HepG2 (cell line): Measurements from ENCODE around the gene LGI4. TPM values are rescaled to one million over a fixed set of nuclear protein-coding genes. Genes with fewer than 3 reads are reported as not detected.

ENCODE experiments used
- GMEB2 ChIP-seq: IDR thresholded peaks from 2 replicates; pipeline ENCODE4 v1.6.1; 2016; ENCODE audit warnings: missing biosample characterization, missing genetic modification reagents, low read depth
- MBNL3 ChIP-seq: fragments of 250-450 bp; sonication (Bioruptor Pico); conservative IDR thresholded peaks from 2 replicates; pipeline ENCODE4 v1.8.0; 2022; ENCODE audit warnings: mild to moderate bottlenecking, inconsistent platforms
- PAWR ChIP-seq: sonication (generic); formaldehyde crosslinking; IDR thresholded peaks from 2 replicates; pipeline ENCODE4 v1.4.0; 2020; ENCODE audit warnings: missing genetic modification reagents, mild to moderate bottlenecking, borderline replicate concordance
- PHB2 ChIP-seq: fragments of 450-650 bp; IDR thresholded peaks from 2 replicates; pipeline ENCODE4 v1.6.1; 2018; ENCODE audit not compliant: partially characterized antibody
- POLR2AphosphoS2 ChIP-seq: IDR thresholded peaks from 2 replicates; pipeline ENCODE4 v1.6.1; 2011; ENCODE audit warnings: low read depth, low read length, improper control_type of control experiment
- RBAK ChIP-seq: sonication (generic); formaldehyde crosslinking; IDR thresholded peaks from 2 replicates; pipeline ENCODE4 v1.5.1; 2020; ENCODE audit warnings: mild to moderate bottlenecking, missing genetic modification reagents
- RCOR2 ChIP-seq: IDR thresholded peaks from 2 replicates; pipeline ENCODE4 v1.6.1; 2016; ENCODE audit warnings: missing biosample characterization, missing genetic modification reagents
- U2AF1 ChIP-seq: fragments of 200-400 bp; formaldehyde crosslinking; optimal IDR thresholded peaks from 2 replicates; pipeline ENCODE3; 2017; ENCODE audit warnings: mild to moderate bottlenecking, low read depth, low read length
- U2AF2 ChIP-seq: fragments of 200-400 bp; formaldehyde crosslinking; IDR thresholded peaks from 2 replicates; pipeline ENCODE4 v1.6.1; 2017; ENCODE audit warnings: low read depth, mild to moderate bottlenecking, low read length
- ZBTB43 ChIP-seq: sonication (generic); formaldehyde crosslinking; conservative IDR thresholded peaks from 2 replicates; pipeline ENCODE4 v1.4.0; 2020; ENCODE audit warnings: missing genetic modification reagents
- ZHX2 ChIP-seq, 2 experiments: sonication (generic) in 1 of 2; formaldehyde crosslinking in 1 of 2; IDR thresholded peaks; 2 replicates each; pipeline versions ENCODE4 v1.6.1 to v1.9.0; 2014 to 2022; ENCODE audit warnings: antibody characterized with exemption in 1 of 2, borderline replicate concordance in 1 of 2, inconsistent platforms in 1 of 2, low read depth in 1 of 2, missing genetic modification reagents in 1 of 2
- ZNF253 ChIP-seq: sonication (generic); formaldehyde crosslinking; IDR thresholded peaks from 2 replicates; pipeline ENCODE4 v1.8.0; 2022; ENCODE audit warnings: mild to moderate bottlenecking, missing genetic modification reagents, borderline replicate concordance
- ZNF276 ChIP-seq: sonication (generic); formaldehyde crosslinking; IDR thresholded peaks from 2 replicates; pipeline ENCODE4 v1.4.0; 2020; ENCODE audit warnings: mild to moderate bottlenecking, low read depth, missing genetic modification reagents
- polyA plus RNA-seq, 8 experiments: library from polyadenylated mRNA; depleted of rRNA in 3 of 8; stranded (reverse) in 7 of 8; unstranded in 1 of 8; fragments of >200 nt; fragmentation: Illumina TruSeq in 4 of 8; extraction: Trizol in 4 of 8; gene quantifications; 2 replicates each; pipeline versions ENCODE4 v1.2.1 to v1.2.3, GENCODE V29; 2011 to 2016; ENCODE audit warnings: low read depth in 4 of 8, missing spikeins in 1 of 8, mixed read lengths in 1 of 8; ENCODE audit not compliant: insufficient read depth in 1 of 8
- total RNA-seq, 5 experiments: library from RNA; depleted of rRNA; stranded (reverse); fragments of >200 nt; fragmentation: Illumina TruSeq; extraction: Trizol; gene quantifications; 2 replicates each; pipeline ENCODE4 v1.2.3, GENCODE V29; 2016; ENCODE audit warnings: low read depth in 1 of 5
- TF ChIP-seq, protein P1 (sequence below): sonication (generic); formaldehyde crosslinking; IDR thresholded peaks from 2 replicates; pipeline ENCODE4 v1.5.0; 2020; ENCODE audit warnings: missing genetic modification reagents
- TF ChIP-seq, protein P2 (sequence below): sonication (generic); formaldehyde crosslinking; IDR thresholded peaks from 2 replicates; pipeline ENCODE4 v1.5.1; 2020; ENCODE audit warnings: mild to moderate bottlenecking, missing genetic modification reagents, moderate library complexity

Gene LGI4
- total and polyA plus RNA-seq, 2 of the 13 experiments (the other 11 are each of a cell fraction or from before 2014, with no cell fraction given) = 2.8 TPM; not detected in 1

DNA sequence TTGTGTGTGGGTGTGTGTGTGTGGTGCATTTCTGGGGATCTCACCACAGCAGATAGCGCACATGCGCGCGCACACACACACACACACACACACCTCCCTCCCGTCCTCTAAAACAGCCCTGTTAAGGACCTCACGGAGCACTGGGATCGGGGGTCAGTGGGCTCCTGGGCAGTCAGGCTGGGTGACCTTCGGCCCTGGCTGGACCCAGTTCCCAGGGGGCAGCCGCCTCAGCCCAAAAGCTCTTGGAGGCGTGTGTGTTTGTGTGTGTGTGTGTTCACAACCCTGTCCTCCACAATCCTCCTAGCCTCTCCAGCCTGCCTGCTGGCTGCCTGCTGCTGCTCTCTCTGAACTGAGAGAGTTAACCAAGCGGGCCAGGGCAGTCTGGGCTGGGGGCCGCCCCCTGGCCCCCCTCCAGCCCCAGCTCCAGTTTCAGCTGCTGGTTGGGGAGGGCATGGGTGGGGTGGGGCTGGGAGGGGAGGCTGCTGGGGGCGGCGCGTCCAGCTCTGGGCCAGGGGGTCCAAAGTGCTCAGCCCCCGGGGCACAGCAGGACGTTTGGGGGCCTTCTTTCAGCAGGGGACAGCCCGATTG is 3.5 kb upstream of the LGI4 start, which contains the start of gene FXYD1 (continued):
- no peak for TF ChIP-seq U2AF2
- TF ChIP-seq, protein P1, sequence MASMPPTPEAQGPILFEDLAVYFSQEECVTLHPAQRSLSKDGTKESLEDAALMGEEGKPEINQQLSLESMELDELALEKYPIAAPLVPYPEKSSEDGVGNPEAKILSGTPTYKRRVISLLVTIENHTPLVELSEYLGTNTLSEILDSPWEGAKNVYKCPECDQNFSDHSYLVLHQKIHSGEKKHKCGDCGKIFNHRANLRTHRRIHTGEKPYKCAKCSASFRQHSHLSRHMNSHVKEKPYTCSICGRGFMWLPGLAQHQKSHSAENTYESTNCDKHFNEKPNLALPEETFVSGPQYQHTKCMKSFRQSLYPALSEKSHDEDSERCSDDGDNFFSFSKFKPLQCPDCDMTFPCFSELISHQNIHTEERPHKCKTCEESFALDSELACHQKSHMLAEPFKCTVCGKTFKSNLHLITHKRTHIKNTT (CRISPR knock-in tag) = no peak
- TF ChIP-seq POLR2AphosphoS2 = no peak
- no peak for TF ChIP-seq U2AF1
- TF ChIP-seq PHB2 = no peak
- no peak for TF ChIP-seq ZHX2 (IDR thresholded peaks at IDR 0.05; ENCODE audit: low read depth)
- TF ChIP-seq ZHX2 (CRISPR knock-in tag; IDR thresholded peaks at IDR 0.05; ENCODE audit: borderline replicate concordance) = no peak
- no peak for TF ChIP-seq GMEB2 (CRISPR knock-in tag)
- no peak; the same call in 1 of the 2 replicates for TF ChIP-seq ZBTB43 (CRISPR knock-in tag)
- no peak for TF ChIP-seq ZNF276 (CRISPR knock-in tag)
- TF ChIP-seq ZNF253 (CRISPR knock-in tag) = no peak
- TF ChIP-seq RBAK (CRISPR knock-in tag) = no peak
- no peak for TF ChIP-seq MBNL3 (CRISPR knock-in tag)
- TF ChIP-seq, protein P2, sequence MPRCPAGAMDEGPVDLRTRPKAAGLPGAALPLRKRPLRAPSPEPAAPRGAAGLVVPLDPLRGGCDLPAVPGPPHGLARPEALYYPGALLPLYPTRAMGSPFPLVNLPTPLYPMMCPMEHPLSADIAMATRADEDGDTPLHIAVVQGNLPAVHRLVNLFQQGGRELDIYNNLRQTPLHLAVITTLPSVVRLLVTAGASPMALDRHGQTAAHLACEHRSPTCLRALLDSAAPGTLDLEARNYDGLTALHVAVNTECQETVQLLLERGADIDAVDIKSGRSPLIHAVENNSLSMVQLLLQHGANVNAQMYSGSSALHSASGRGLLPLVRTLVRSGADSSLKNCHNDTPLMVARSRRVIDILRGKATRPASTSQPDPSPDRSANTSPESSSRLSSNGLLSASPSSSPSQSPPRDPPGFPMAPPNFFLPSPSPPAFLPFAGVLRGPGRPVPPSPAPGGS (CRISPR knock-in tag) = no peak; the same call in 1 of the 2 replicates
- TF ChIP-seq PAWR (CRISPR knock-in tag) = no peak
- TF ChIP-seq RCOR2 (CRISPR knock-in tag) = no peak
